HFF-Myc (cell line): ENCODE data around the gene WDR91.
"Not testable (repeated sequence)": the region's sequence is repeated elsewhere in the genome, so short reads cannot be mapped to it uniquely, and the experiment has no call there.

ENCODE experiments used
- DNase-seq: peaks from one replicate; pipeline ENCODE4 v3.0.0-alpha.2; 2011; ENCODE audit warnings: low read depth; ENCODE audit errors: extremely low read depth
- H3K4me3 ChIP-seq: replicated peaks from 2 replicates; pipeline ENCODE4 v1.5.1; 2011; ENCODE audit warnings: low read depth, mild to moderate bottlenecking, control low read depth, low read length
- TF ChIP-seq, protein P1 (sequence below): IDR thresholded peaks from 2 replicates; pipeline ENCODE4 v1.5.1; 2012; ENCODE audit warnings: mild to moderate bottlenecking, low read depth, low read length, control low read depth; ENCODE audit errors: missing control alignments

Gene WDR91

DNA sequence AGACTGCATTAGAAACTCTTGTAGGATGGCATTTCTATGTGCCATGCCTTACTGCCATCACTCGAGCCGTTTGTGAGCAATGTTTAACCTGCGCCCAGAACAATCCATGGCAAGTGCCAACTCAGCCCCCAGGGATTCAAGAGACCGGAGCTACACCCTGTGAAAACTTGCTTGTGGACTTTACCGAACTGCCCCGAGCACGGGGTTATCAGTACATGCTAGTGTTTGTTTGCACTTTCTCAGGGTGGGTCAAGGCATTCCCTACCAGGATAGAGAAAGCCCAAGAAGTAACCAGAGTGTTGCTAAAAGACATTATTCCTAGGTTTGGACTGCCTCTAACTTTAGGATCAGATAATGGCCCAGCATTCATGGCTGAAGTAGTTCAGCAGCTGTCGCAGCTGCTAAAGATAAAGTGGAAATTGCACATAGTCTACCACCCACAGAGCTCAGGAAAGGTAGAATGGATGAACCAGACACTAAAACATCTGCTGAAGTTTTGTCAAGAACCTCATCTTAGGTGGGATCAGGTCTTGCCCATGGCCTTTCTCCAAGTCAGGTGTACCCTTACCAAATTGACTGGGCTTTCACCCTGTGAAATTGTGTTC is 31.9 kb downstream of the WDR91 start:
- DNase-seq: no peak
- TF ChIP-seq, protein P1, sequence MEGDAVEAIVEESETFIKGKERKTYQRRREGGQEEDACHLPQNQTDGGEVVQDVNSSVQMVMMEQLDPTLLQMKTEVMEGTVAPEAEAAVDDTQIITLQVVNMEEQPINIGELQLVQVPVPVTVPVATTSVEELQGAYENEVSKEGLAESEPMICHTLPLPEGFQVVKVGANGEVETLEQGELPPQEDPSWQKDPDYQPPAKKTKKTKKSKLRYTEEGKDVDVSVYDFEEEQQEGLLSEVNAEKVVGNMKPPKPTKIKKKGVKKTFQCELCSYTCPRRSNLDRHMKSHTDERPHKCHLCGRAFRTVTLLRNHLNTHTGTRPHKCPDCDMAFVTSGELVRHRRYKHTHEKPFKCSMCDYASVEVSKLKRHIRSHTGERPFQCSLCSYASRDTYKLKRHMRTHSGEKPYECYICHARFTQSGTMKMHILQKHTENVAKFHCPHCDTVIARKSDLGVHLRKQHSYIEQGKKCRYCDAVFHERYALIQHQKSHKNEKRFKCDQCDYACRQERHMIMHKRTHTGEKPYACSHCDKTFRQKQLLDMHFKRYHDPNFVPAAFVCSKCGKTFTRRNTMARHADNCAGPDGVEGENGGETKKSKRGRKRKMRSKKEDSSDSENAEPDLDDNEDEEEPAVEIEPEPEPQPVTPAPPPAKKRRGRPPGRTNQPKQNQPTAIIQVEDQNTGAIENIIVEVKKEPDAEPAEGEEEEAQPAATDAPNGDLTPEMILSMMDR: no peak
- no peak overlapping the region for H3K4me3 ChIP-seq

DNA sequence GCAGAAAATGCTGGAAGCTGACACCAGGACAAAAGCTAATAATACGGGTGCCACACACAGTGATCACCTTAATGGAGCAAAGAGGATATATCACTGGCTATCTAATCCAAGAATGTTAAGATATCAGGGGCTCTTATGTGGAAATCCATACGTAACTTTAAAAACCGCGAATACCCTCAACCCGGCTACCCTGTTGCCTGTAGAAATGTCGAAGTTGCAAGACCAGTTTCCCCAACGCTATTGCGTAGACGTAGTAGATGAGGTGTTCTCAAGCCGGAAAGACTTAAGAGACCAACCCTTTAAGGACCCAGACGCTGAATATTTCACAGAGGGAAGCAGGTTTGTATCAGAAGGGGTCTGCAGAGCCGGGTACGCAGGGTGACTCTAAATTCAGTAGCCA is 33.0 kb downstream of the WDR91 start:
- TF ChIP-seq, protein P1: no peak
- DNase-seq: no peak
- H3K4me3 ChIP-seq: no peak overlapping the region

GRCh38 chr7:135177028-135177696 is 34.2 kb downstream of the WDR91 start:
- no peak for DNase-seq
- TF ChIP-seq, protein P1: no peak
- H3K4me3 ChIP-seq: no peak overlapping the region

- TF ChIP-seq, protein P1: no peak
- DNase-seq: no peak
- no peak overlapping the region for H3K4me3 ChIP-seq
These were observed 35.4 kb downstream of the WDR91 start for GRCh38 chr7:135175931-135176330.

- TF ChIP-seq, protein P1: no peak
- H3K4me3 ChIP-seq: no peak overlapping the region
- DNase-seq: no peak
These were observed 36.4 kb downstream of the WDR91 start for GRCh38 chr7:135174941-135175340.

DNA sequence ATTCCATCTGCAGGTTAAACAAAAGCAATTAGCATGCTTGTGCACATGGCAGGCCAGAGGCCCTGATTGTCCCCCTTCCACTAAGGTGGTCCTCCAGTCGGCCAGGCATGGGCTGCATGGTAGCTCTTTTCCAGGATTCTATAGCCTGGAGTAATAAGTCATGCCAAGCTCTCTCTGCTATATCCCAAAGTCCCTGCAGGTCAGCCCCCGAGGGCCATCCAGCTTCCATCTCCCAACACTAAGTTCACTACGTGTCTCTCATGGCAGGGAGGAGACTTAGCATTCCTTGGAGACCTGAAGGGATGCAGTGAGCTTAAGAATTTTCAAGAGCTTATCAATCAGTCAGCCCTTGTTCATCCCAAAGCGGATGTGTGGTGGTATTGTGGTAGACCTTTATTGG is 37.4 kb downstream of the WDR91 start:
- not testable (repeated sequence) for DNase-seq

DNA sequence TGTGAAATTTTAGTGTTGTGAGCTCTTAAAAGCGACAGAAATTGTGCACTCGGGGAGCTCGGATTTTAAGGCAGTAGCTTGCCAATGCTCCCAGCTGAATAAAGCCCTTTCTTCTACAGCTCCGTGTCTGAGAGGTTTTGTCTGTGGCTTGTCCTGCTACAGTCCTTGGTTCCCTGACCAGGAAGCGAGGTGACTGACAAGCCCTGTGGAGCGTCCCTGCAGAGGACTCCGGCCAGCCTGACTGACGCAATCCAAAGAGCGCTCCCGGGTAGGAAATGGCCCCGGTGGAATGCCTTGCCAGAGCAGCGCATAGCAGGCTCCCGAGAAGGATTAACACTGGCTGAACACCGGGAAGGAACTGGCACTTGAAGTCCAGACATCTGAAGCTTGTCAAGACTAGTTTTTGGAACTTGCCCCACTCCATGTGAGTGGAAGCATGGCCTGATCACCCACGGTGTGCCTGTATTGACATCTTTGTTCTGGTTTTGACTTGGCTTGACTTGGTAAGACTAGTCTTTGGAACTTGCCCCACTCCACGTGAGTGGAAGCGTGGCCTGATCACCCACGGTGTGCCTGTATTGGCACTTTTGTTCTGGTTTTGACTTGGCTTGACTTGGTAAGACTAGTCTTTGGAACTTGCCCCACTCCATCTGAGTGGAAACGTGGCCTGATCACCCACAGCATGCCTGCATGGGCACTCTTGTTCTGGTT is 39.6 kb downstream of the WDR91 start:
- not testable (repeated sequence) for H3K4me3 ChIP-seq, DNase-seq

More for the DNA sequence above, 37.4 kb downstream of the WDR91 start:
- not testable (repeated sequence) for H3K4me3 ChIP-seq

DNA sequence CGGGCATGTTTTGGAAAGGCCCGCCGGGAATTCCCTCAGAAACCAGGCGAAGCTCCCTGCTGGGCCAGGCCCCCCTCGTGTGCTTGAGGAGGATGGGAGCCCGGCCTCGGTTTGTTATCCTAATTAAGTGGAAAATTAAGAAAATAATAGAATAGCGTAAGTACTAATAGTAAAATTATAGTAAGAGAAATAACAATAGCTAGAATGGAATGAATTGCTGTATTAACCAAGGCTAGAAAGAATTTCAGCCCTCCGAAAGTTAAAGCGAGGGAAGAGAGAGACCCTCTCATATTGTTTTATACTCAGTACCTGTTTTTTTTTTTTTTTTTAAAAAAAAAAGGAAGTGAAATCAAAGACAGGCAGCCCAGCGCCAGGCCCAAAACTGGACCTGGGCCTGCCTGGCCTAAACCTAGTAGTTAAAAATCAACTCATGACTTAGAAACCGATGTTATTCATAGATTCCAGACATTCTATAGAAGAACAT is 40.3 kb downstream of the WDR91 start:
- H3K4me3 ChIP-seq: peak overlapping the region; percentile 84
- DNase-seq: not testable (repeated sequence)
